Neuron (in vitro differentiated cells): ENCODE measurements around the gene C17orf107.

ENCODE experiments used
- H2AFZ ChIP-seq: one replicate; pipeline ENCODE4 v1.6.1; 2013; ENCODE audit warnings: low read depth, mild to moderate bottlenecking, inconsistent platforms, low read length, moderate library complexity
- H3K27me3 ChIP-seq: one replicate; pipeline ENCODE4 v1.6.1; 2013; ENCODE audit warnings: low read length; ENCODE audit not compliant: insufficient read depth
- H3K36me3 ChIP-seq: one replicate; pipeline ENCODE4 v1.6.1; 2013; ENCODE audit warnings: low read length; ENCODE audit not compliant: insufficient read depth
- H3K4me1 ChIP-seq: one replicate; pipeline ENCODE4 v1.6.1; 2013; ENCODE audit warnings: low read length; ENCODE audit not compliant: insufficient read depth
- H3K4me3 ChIP-seq: 2 replicates; pipeline ENCODE4 v1.5.1; 2013; ENCODE audit warnings: mild to moderate bottlenecking, low read length, moderate library complexity
- H3K9me3 ChIP-seq: one replicate; pipeline ENCODE4 v1.6.1; 2013; ENCODE audit warnings: low read length

Gene C17orf107

GRCh38 chr17:4938688-4939545 lies 39.6 kb downstream of the C17orf107 start:
- Histone ChIP-seq H3K4me1 (peaks cover 20% of the 10 kb centered on the region), H3K36me3 (peaks cover 37% of the 10 kb centered on the region), H3K9me3 (no peaks in the 10 kb centered on the region), H3K4me3 (peak overlapping the region; percentile 72), H3K27me3 (no peaks in the 10 kb centered on the region), H2AFZ (peak overlapping the region; percentile 53)

DNA sequence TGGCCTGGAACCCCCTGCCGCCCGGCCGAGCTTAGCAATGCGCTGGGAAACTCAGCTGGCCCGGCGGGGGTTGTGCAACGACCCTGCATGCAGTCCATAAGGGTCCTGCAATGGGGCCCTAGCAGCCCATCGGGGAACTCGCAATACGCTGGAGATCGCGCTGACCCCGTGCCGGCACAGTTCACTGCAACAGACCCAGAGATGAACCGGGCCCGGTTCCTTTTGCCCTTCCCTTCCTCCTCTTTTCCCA lies 40.1 kb downstream of the C17orf107 start:
- H3K36me3 ChIP-seq = peaks cover 42% of the 10 kb centered on the region
- peaks cover 20% of the 10 kb centered on the region for H3K4me1 ChIP-seq
- peak overlapping the region; percentile 53 for H2AFZ ChIP-seq
- no peaks in the 10 kb centered on the region for H3K27me3 ChIP-seq
- peak overlapping the region; percentile 72 for H3K4me3 ChIP-seq
- no peaks in the 10 kb centered on the region for H3K9me3 ChIP-seq

- Histone ChIP-seq H3K4me3 (peak within 1 kb of the TSS; percentile 72), H3K4me1 (peaks cover 20% of the 10 kb centered on the region), H3K36me3 (peaks cover 47% of the 10 kb centered on the region), H3K27me3 (no peaks in the 10 kb centered on the region), H2AFZ (peak within 1 kb of the TSS; percentile 53), H3K9me3 (no peaks in the 10 kb centered on the region)
Observed at GRCh38 chr17:4939796-4940554, 40.6 kb downstream of the C17orf107 start, which contains the start of the genes RNF167 and SLC25A11. Gene RNF167, plus strand, starts transcription at chr17:4940268. Its CDS starts 642 bp downstream, at chr17:4940910. Gene SLC25A11, minus strand, starts transcription at chr17:4940046. Its CDS starts 136 bp downstream, at chr17:4939910.

- peaks cover 55% of the 10 kb centered on the region for H3K36me3 ChIP-seq
- peaks cover 24% of the 10 kb centered on the region for H3K4me1 ChIP-seq
- peak overlapping the region; percentile 72 for H3K4me3 ChIP-seq
- H3K9me3 ChIP-seq = no peaks in the 10 kb centered on the region
- H3K27me3 ChIP-seq = no peaks in the 10 kb centered on the region
- peak overlapping the region; percentile 53 for H2AFZ ChIP-seq
Observed at GRCh38 chr17:4940555-4941318, 41.4 kb downstream of the C17orf107 start.

DNA sequence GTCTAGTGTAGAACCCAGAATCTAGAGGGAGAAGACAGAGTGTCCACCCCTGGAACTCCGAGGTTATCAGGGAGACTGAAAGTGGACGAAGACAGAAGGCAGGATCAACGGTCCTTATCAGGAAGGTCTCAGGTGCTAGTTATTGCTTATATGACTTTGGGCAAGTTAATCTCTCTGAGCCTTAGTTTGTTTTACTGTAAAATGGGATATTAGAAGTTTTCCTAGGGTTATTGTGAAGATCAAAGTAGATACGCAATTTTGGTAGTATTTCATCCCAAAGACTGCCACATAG lies 41.9 kb downstream of the C17orf107 start:
- Histone ChIP-seq H2AFZ (no peak overlapping the region), H3K36me3 (peaks cover 60% of the 10 kb centered on the region), H3K9me3 (no peaks in the 10 kb centered on the region), H3K27me3 (no peaks in the 10 kb centered on the region), H3K4me1 (peaks cover 29% of the 10 kb centered on the region), H3K4me3 (peak overlapping the region; percentile 72)

- no peak overlapping the region for H2AFZ ChIP-seq
- H3K4me3 ChIP-seq = no peak overlapping the region
- H3K27me3 ChIP-seq = no peaks in the 10 kb centered on the region
- H3K4me1 ChIP-seq = peaks cover 38% of the 10 kb centered on the region
- no peaks in the 10 kb centered on the region for H3K9me3 ChIP-seq
- H3K36me3 ChIP-seq = peaks cover 55% of the 10 kb centered on the region
Observed at GRCh38 chr17:4942760-4943508, 43.6 kb downstream of the C17orf107 start.

- peaks cover 50% of the 10 kb centered on the region for H3K36me3 ChIP-seq
- peaks cover 31% of the 10 kb centered on the region for H3K4me1 ChIP-seq
- H2AFZ ChIP-seq = no peak overlapping the region
- H3K9me3 ChIP-seq = no peaks in the 10 kb centered on the region
- H3K27me3 ChIP-seq = no peaks in the 10 kb centered on the region
- H3K4me3 ChIP-seq = no peak overlapping the region
Observed at GRCh38 chr17:4944163-4944553, 44.8 kb downstream of the C17orf107 start.

DNA sequence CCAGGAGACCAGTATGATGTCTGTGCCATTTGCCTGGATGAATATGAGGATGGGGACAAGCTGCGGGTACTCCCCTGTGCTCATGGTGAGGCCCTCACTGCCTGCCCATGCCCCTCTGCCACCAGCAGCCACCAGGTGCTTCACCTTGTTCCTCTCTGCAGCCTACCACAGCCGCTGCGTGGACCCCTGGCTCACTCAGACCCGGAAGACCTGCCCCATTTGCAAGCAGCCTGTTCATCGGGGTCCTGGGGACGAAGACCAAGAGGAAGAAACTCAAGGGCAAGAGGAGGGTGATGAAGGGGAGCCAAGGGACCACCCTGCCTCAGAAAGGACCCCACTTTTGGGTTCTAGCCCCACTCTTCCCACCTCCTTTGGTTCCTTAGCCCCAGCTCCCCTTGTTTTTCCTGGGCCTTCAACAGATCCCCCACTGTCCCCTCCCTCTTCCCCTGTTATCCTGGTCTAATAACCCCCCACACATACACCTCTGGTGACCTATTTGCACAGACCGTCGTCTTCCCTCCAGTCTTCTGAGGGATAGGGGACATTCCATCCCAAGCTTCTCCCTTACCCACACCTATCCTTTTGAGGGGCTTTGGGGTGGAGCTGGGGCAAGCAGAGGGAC lies 45.3 kb downstream of the C17orf107 start:
- Histone ChIP-seq H3K36me3 (peaks cover 50% of the 10 kb centered on the region), H3K4me3 (no peak overlapping the region), H3K4me1 (peaks cover 29% of the 10 kb centered on the region), H3K9me3 (no peaks in the 10 kb centered on the region), H2AFZ (no peak overlapping the region), H3K27me3 (no peaks in the 10 kb centered on the region)

DNA sequence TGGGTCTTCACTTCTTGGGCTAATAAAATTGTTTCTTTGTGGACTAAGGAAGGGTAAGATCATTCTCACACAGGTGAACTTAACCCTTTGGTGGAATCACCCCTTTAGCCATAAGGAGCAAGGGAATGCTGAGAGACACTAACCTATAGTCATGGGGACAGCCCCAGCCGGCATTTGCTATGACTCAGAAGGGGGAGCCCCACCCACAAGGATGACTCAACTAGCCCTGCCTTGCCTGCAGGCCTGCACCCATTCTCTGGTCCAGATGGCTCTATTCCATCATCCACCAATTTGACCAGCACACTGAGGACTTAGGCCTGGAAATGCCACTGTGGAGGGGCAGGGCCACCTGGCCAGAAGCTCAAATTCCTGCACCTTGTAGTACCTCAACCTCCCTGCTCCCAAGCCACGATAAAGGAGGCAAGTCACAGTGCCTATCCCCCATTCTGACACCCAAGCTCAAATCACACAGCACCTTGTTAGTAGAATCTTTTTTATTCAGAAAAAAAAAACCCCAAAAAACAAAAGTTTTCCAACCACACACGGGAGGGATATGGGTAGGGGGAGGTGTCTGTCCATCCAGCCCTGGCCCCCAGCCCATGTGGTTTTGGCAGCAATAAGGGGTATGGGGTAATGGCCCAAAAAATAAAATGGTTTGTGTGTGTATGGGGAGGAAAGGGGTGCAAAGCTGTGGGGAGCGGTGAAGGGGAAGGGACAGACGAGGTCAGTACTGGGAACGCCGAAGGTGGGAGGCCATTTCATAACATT lies 46.0 kb downstream of the C17orf107 start:
- H2AFZ ChIP-seq = no peak overlapping the region
- no peaks in the 10 kb centered on the region for H3K27me3 ChIP-seq
- peaks cover 50% of the 10 kb centered on the region for H3K36me3 ChIP-seq
- peaks cover 30% of the 10 kb centered on the region for H3K4me1 ChIP-seq
- no peak overlapping the region for H3K4me3 ChIP-seq
- H3K9me3 ChIP-seq = no peaks in the 10 kb centered on the region

- no peak overlapping the region for H3K4me3 ChIP-seq
- no peaks in the 10 kb centered on the region for H3K9me3 ChIP-seq
- H3K27me3 ChIP-seq = no peaks in the 10 kb centered on the region
- peaks cover 34% of the 10 kb centered on the region for H3K4me1 ChIP-seq
- no peak overlapping the region for H2AFZ ChIP-seq
- H3K36me3 ChIP-seq = peaks cover 50% of the 10 kb centered on the region
Observed at GRCh38 chr17:4945944-4946280, 46.6 kb downstream of the C17orf107 start.

- Histone ChIP-seq H3K27me3 (no peaks in the 10 kb centered on the region), H3K4me1 (peaks cover 34% of the 10 kb centered on the region), H3K36me3 (peaks cover 50% of the 10 kb centered on the region), H3K9me3 (no peaks in the 10 kb centered on the region), H2AFZ (no peak overlapping the region), H3K4me3 (peak overlapping the region; percentile 84)
Observed at GRCh38 chr17:4946312-4946976, 47.1 kb downstream of the C17orf107 start.
